Measurements from ENCODE around the gene LBR.

The LBR gene

GRCh38 chr1:225366018-225366417 lies 61.8 kb downstream of the LBR start:
- no peak for DNase-seq

GRCh38 chr1:225364439-225364838 lies 63.4 kb downstream of the LBR start:
- no peak for DNase-seq

GRCh38 chr1:225362805-225363204 lies 65.0 kb downstream of the LBR start:
- DNase-seq: no peak

- DNase-seq: no peak
These were observed 66.7 kb downstream of the LBR start for GRCh38 chr1:225361176-225361575.

GRCh38 chr1:225360119-225360518 lies 67.7 kb downstream of the LBR start:
- no peak for DNase-seq

GRCh38 chr1:225355863-225356262 lies 72.0 kb downstream of the LBR start:
- no peak for DNase-seq

GRCh38 chr1:225354906-225355305 lies 72.9 kb downstream of the LBR start:
- no peak for DNase-seq
